ENCODE data around the gene ZGPAT. TPM values are rescaled to one million over a fixed set of nuclear protein-coding genes. Genes with fewer than 3 reads are reported as not detected.

ZGPAT gene
- total RNA-seq, 1 experiment from 2014 or later, result 27.2 TPM

DNA sequence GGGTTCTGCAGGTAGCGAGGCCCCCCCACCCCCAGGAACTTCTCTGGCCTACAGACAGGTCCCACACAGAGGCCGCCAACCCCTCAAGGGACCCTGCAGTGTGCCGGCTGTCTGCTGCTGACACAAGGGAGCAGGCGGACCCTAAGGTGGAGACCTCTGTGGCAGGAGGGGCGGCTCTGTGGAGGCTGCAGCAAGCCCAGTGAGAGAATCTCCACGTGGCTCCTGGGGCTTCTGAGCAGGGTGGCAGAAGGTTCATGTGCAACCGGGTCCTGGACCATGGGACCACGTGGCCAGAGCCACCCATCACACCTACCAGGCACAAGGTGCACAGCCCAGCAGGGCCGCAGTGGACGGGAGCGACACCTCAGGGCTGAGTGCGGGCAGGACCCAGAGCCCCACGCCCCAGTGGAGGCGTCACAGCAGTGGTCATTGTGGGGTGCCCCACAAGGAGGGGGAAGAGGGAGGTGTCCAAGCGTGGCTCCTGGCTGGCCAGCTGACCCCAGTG lies 4.3 kb upstream of the ZGPAT start:
- intact Hi-C loops (cut with micrococcal nuclease; ENCODE audit: unreplicated experiment), result no loop called here
- TF ChIP-seq CTCF (conservative IDR thresholded peaks at IDR 0.05) (no peak), EZH2 (IDR thresholded peaks at IDR 0.05; ENCODE audit: low read depth) (no peak)

DNA sequence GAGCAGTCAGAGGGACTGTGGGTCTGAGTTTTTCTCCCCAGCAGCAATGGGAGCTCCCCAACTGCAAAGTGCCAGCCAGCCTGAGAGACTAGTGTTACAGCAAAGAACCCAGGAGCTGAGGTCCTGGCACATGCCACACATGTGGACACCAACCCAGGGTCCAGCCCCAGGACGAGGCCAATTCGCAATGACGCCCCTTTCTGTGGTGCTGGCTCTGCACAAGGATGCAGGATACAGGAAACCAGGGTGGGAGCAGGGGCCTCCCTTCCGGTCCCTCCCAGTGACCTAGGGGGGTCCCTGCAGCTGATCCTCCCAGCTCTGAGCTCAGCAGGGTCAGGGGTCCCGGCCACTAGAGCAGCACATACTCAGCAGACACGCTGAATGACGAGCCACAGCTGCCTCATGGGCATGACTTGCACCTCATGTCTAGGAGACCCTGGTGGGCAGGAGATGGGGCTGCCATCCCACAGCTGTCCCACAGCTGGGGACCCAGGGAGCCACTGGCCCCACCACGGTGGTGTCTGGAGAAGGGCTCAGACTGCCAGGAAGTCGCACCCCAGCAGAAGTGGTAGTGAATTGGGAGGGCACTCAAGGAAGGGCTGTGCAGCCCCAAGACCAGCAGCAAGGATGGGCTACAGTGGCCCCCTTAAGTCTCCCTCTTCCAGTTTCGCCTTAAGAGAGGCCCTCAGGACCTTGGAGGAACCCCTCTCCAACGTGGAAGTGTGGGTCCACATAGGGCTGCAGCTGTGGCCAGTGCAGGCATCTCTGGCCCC lies 3.7 kb upstream of the ZGPAT start:
- Histone ChIP-seq H2AFZ (no peak overlapping the region), H3K9me3 (ENCODE audit: insufficient read depth, low read depth) (no peaks in the 10 kb centered on the region), H3K27ac (no peak overlapping the region), H3K79me2 (ENCODE audit: low read depth) (peaks cover 46% of the 10 kb centered on the region), H3K27me3 (ENCODE audit: insufficient read depth, low read depth) (no peaks in the 10 kb centered on the region), H3K9me2 (ENCODE audit: insufficient read depth) (no peaks in the 10 kb centered on the region), H3K36me3 (ENCODE audit: low read depth) (peaks cover 18% of the 10 kb centered on the region), H3F3A (ENCODE audit: insufficient read depth, low read depth) (peaks cover 33% of the 10 kb centered on the region; the same call in 1 of the 2 replicates), H3K4me1 (replicated peaks; ENCODE audit: insufficient read depth) (peaks cover 28% of the 10 kb centered on the region), H3K4me2 (no peak overlapping the region), H3K4me3 (no peak overlapping the region), H4K20me1 (ENCODE audit: insufficient read depth) (0 out of 2 replicates have a peak, but pooled peaks cover 5% of the 10 kb centered on the region)
- ChIA-PET POLR2A (ENCODE audit: unreplicated experiment) (no interaction called here), CTCF (no interaction called here)
- BruUV-seq (replicated peaks), result no TSS peak
- intact Hi-C loops (cut with micrococcal nuclease; ENCODE audit: unreplicated experiment), result no loop called here
- DNase-seq, result peak in 1 of 2 experiments; percentile 25
- TF ChIP-seq CTCF (conservative IDR thresholded peaks at IDR 0.05), result no peak
- no peak for TF ChIP-seq EZH2 (IDR thresholded peaks at IDR 0.05; ENCODE audit: low read depth)

More for the DNA sequence above, 4.3 kb upstream of the ZGPAT start:
- Histone ChIP-seq H3K9me3 (ENCODE audit: insufficient read depth, low read depth) (no peaks in the 10 kb centered on the region), H3K9me2 (ENCODE audit: insufficient read depth) (no peaks in the 10 kb centered on the region), H3F3A (ENCODE audit: insufficient read depth, low read depth) (peaks cover 39% of the 10 kb centered on the region; the same call in 1 of the 2 replicates), H4K20me1 (ENCODE audit: insufficient read depth) (0 out of 2 replicates have a peak, but pooled peaks cover 3% of the 10 kb centered on the region), H3K4me3 (no peak overlapping the region), H3K4me2 (no peak overlapping the region), H3K27ac (no peak overlapping the region), H2AFZ (no peak overlapping the region), H3K36me3 (ENCODE audit: low read depth) (peaks cover 18% of the 10 kb centered on the region), H3K4me1 (replicated peaks; ENCODE audit: insufficient read depth) (peaks cover 28% of the 10 kb centered on the region), H3K27me3 (ENCODE audit: insufficient read depth, low read depth) (no peaks in the 10 kb centered on the region), H3K79me2 (ENCODE audit: low read depth) (peaks cover 39% of the 10 kb centered on the region)
- ChIA-PET CTCF (no interaction called here), POLR2A (ENCODE audit: unreplicated experiment) (no interaction called here)
- peak in 1 of 2 experiments; percentile 21 for DNase-seq
- BruUV-seq (replicated peaks), result no TSS peak

- no peaks in the 10 kb centered on the region for H3K9me3 ChIP-seq (ENCODE audit: insufficient read depth, low read depth)
- TF ChIP-seq EZH2 (IDR thresholded peaks at IDR 0.05; ENCODE audit: low read depth) (no peak), CTCF (conservative IDR thresholded peaks at IDR 0.05) (no peak)
- H4K20me1 ChIP-seq (ENCODE audit: insufficient read depth), result 0 out of 2 replicates have a peak, but pooled peaks cover 5% of the 10 kb centered on the region
- peaks cover 18% of the 10 kb centered on the region for H3K36me3 ChIP-seq (ENCODE audit: low read depth)
- peaks cover 26% of the 10 kb centered on the region for H3K4me1 ChIP-seq (replicated peaks; ENCODE audit: insufficient read depth)
- H3K4me3 ChIP-seq, result no peak overlapping the region
- ChIA-PET POLR2A (ENCODE audit: unreplicated experiment) (no interaction called here), CTCF (no interaction called here)
- intact Hi-C loops (cut with micrococcal nuclease; ENCODE audit: unreplicated experiment), result loop anchor here (5.0 kb wide), 1 partner anchor 268 kb away; no protein-coding TSS in a partner anchor
- no peaks in the 10 kb centered on the region for H3K27me3 ChIP-seq (ENCODE audit: insufficient read depth, low read depth)
- no peak overlapping the region for H3K4me2 ChIP-seq
- BruUV-seq (replicated peaks), result no TSS peak
- H3K79me2 ChIP-seq (ENCODE audit: low read depth), result peaks cover 49% of the 10 kb centered on the region
- peaks cover 27% of the 10 kb centered on the region; the same call in 1 of the 2 replicates for H3F3A ChIP-seq (ENCODE audit: insufficient read depth, low read depth)
- DNase-seq, result no peak
- no peaks in the 10 kb centered on the region for H3K9me2 ChIP-seq (ENCODE audit: insufficient read depth)
- H3K27ac ChIP-seq, result no peak overlapping the region
- H2AFZ ChIP-seq, result no peak overlapping the region
Observed at GRCh38 chr20:63704749-63705117, 3.1 kb upstream of the ZGPAT start.
